IPS-18c (cell line): ENCODE data around the gene POLDIP3.

Experiments
- H3K4me3 ChIP-seq: 2 replicates; pipeline ENCODE4 v1.7.0; 2013; ENCODE audit warnings: low read depth, mild to moderate bottlenecking, low read length, moderate library complexity; ENCODE audit not compliant: insufficient read depth
- H3K9me3 ChIP-seq: one replicate; pipeline ENCODE4 v1.6.1; 2013; ENCODE audit warnings: mild to moderate bottlenecking, low read length, moderate library complexity; ENCODE audit not compliant: control insufficient read depth, insufficient read depth

Gene POLDIP3

GRCh38 chr22:42644422-42645340 is 30.0 kb upstream of the POLDIP3 start:
- H3K4me3 ChIP-seq = no peak overlapping the region

GRCh38 chr22:42643634-42644421 is 29.1 kb upstream of the POLDIP3 start:
- no peak overlapping the region for H3K4me3 ChIP-seq
- H3K9me3 ChIP-seq = no peaks in the 10 kb centered on the region

More at GRCh38 chr22:42644422-42645340, 30.0 kb upstream of the POLDIP3 start:
- no peaks in the 10 kb centered on the region for H3K9me3 ChIP-seq

GRCh38 chr22:42642806-42643633 is 28.3 kb upstream of the POLDIP3 start:
- H3K9me3 ChIP-seq = no peaks in the 10 kb centered on the region
- no peak overlapping the region for H3K4me3 ChIP-seq

- Histone ChIP-seq H3K9me3 (no peaks in the 10 kb centered on the region), H3K4me3 (no peak overlapping the region)
Observed at GRCh38 chr22:42641801-42642413, 27.2 kb upstream of the POLDIP3 start.

- Histone ChIP-seq H3K4me3 (no peak overlapping the region), H3K9me3 (no peaks in the 10 kb centered on the region)
Observed at GRCh38 chr22:42639541-42640241, 25.0 kb upstream of the POLDIP3 start.

DNA sequence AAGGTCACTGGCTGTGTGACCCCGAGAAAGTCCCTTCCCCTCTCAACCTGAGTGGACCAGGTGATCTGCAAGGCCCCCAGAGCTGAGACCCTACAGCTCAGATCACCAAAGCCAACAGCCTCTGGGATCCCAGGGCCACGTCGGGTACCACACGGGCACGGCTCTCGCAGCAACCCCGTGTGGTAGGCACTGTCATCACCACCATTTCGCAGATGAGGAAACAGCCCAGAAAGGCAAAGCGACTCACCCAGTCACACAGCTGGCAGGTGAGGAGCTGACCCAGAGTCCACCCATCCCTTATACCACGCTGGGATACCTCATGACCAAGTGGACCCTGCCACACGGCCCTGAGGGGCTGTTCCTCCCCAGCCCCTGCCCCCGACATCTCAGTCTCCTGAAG is 22.9 kb upstream of the POLDIP3 start:
- no peak overlapping the region for H3K4me3 ChIP-seq
- H3K9me3 ChIP-seq = no peaks in the 10 kb centered on the region

GRCh38 chr22:42636506-42636905 is 21.8 kb upstream of the POLDIP3 start:
- no peak overlapping the region for H3K4me3 ChIP-seq
- H3K9me3 ChIP-seq = no peaks in the 10 kb centered on the region

- no peaks in the 10 kb centered on the region for H3K9me3 ChIP-seq
- H3K4me3 ChIP-seq = no peak overlapping the region
Observed at GRCh38 chr22:42635531-42635930, 20.8 kb upstream of the POLDIP3 start.

GRCh38 chr22:42633013-42633412 is 18.3 kb upstream of the POLDIP3 start:
- Histone ChIP-seq H3K9me3 (no peaks in the 10 kb centered on the region), H3K4me3 (no peak overlapping the region)

GRCh38 chr22:42632096-42632495 is 17.4 kb upstream of the POLDIP3 start:
- Histone ChIP-seq H3K4me3 (no peak overlapping the region), H3K9me3 (no peaks in the 10 kb centered on the region)

GRCh38 chr22:42630901-42631602 is 16.4 kb upstream of the POLDIP3 start:
- H3K9me3 ChIP-seq = no peaks in the 10 kb centered on the region
- H3K4me3 ChIP-seq = no peak overlapping the region

GRCh38 chr22:42630211-42630610 is 15.5 kb upstream of the POLDIP3 start:
- H3K4me3 ChIP-seq = no peak overlapping the region
- H3K9me3 ChIP-seq = no peaks in the 10 kb centered on the region

DNA sequence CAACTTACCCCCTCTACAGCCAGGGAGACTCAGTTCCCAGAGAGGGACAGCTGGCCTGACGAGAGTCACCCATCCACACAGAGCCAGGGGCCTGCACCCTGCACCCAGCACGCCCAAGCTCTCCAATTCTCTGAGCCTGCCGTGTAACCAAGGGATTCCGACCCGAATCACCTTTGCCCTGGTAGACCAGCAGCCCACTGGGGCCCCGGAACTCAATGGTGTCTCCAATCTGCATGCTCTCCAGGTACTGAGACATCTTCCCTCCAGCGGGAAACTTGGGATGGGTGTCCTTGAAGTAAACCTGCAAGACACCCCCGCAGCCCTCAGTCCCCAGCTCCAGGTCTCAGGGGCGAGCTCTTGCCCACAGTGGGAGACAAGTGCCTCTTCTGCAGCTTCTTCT is 13.3 kb upstream of the POLDIP3 start:
- no peak overlapping the region for H3K4me3 ChIP-seq

DNA sequence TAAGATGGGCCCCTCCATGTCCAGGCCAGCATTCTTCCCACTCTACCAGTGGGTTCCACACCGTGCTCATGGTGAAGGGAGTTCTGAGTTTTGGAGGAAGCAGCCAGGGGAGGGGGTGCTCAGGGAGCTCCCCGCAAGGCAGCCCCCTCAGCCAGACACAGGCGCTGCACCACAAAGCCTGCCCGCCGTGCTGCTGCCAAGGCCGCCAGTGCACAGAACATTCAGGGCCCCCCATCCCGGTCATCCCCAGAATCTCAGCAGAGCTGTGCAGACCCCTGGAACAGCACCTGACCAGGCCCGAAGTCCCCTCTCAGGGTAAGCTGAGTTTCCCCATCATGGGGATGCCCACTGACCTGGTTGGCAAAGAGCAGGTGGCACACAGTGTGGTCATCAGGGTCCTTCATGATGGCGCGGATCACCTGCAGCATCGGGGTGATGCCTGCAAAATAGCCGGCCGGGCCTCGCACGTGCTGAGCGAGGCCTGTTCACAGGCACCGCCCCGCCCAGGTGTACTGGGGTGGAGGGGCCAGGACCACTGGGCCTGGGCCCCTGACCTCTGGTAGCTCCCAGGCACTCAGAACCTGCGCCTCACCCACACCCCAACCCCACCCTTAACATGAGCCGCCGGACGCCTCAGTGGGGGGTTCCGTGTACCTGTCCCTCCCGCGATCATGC is 12.4 kb upstream of the POLDIP3 start:
- no peaks in the 10 kb centered on the region for H3K9me3 ChIP-seq
- no peak overlapping the region for H3K4me3 ChIP-seq

More for the DNA sequence above, 13.3 kb upstream of the POLDIP3 start:
- no peaks in the 10 kb centered on the region for H3K9me3 ChIP-seq

- H3K4me3 ChIP-seq = no peak overlapping the region
- no peaks in the 10 kb centered on the region for H3K9me3 ChIP-seq
Observed at GRCh38 chr22:42626431-42626830, 11.7 kb upstream of the POLDIP3 start.
